HepG2 (cell line): ENCODE measurements around the gene MYL9. TPM values are rescaled to one million over a fixed set of nuclear protein-coding genes. Genes with fewer than 3 reads are reported as not detected.
A peak's percentile ranks its signal among the peaks of the same experiment; 100 is the strongest.

ENCODE experiments used
- CBX1 ChIP-seq: IDR thresholded peaks from one replicate; pipeline ENCODE4 v1.6.1; 2016; ENCODE audit warnings: antibody characterized with exemption, low read depth
- HOXD1 ChIP-seq: sonication (generic); formaldehyde crosslinking; IDR thresholded peaks from 2 replicates; pipeline ENCODE4 v1.5.0; 2020; ENCODE audit warnings: missing genetic modification reagents
- KDM3A ChIP-seq: IDR thresholded peaks from 2 replicates; pipeline ENCODE4 v1.6.1; 2018; ENCODE audit warnings: low read depth, missing compliant biosample characterization
- KLF13 ChIP-seq: sonication (generic); formaldehyde crosslinking; IDR thresholded peaks from 2 replicates; pipeline ENCODE4 v1.4.0; 2020; ENCODE audit warnings: mild to moderate bottlenecking, missing genetic modification reagents
- NCOA2 ChIP-seq: sonication (generic); formaldehyde crosslinking; IDR thresholded peaks from 2 replicates; pipeline ENCODE4 v1.8.0; 2022; ENCODE audit warnings: inconsistent platforms
- NFE2L2 ChIP-seq: fragments of 150-350 bp; IDR thresholded peaks from 2 replicates; pipeline ENCODE4 v1.6.1; 2014; ENCODE audit warnings: low read length
- NR2F2 ChIP-seq: IDR thresholded peaks from 2 replicates; pipeline ENCODE4 v1.6.1; 2012; ENCODE audit warnings: low read depth, inconsistent platforms, borderline replicate concordance
- PRMT3 ChIP-seq: sonication (generic); formaldehyde crosslinking; IDR thresholded peaks from 2 replicates; pipeline ENCODE4 v1.8.1; 2022; ENCODE audit warnings: low read depth, mild to moderate bottlenecking, moderate library complexity, missing genetic modification reagents, borderline replicate concordance
- ZNF230 ChIP-seq: sonication (generic); formaldehyde crosslinking; IDR thresholded peaks from 2 replicates; pipeline ENCODE4 v1.4.0; 2020; ENCODE audit warnings: mild to moderate bottlenecking, missing genetic modification reagents
- ZNF510 ChIP-seq: sonication (generic); formaldehyde crosslinking; IDR thresholded peaks from 2 replicates; pipeline ENCODE4 v1.4.0; 2020; ENCODE audit warnings: low read depth, mild to moderate bottlenecking, missing genetic modification reagents
- ZSCAN21 ChIP-seq: sonication (generic); formaldehyde crosslinking; IDR thresholded peaks from 2 replicates; pipeline ENCODE4 v1.8.0; 2022; ENCODE audit warnings: mild to moderate bottlenecking, missing genetic modification reagents, moderate library complexity, borderline replicate concordance
- polyA plus RNA-seq, 8 experiments: library from polyadenylated mRNA; depleted of rRNA in 3 of 8; stranded (reverse) in 7 of 8; unstranded in 1 of 8; fragments of >200 nt; fragmentation: Illumina TruSeq in 4 of 8; extraction: Trizol in 4 of 8; gene quantifications; 2 replicates each; pipeline versions ENCODE4 v1.2.1 to v1.2.3, GENCODE V29; 2011 to 2016; ENCODE audit warnings: low read depth in 4 of 8, missing spikeins in 1 of 8, mixed read lengths in 1 of 8; ENCODE audit not compliant: insufficient read depth in 1 of 8
- total RNA-seq, 5 experiments: library from RNA; depleted of rRNA; stranded (reverse); fragments of >200 nt; fragmentation: Illumina TruSeq; extraction: Trizol; gene quantifications; 2 replicates each; pipeline ENCODE4 v1.2.3, GENCODE V29; 2016; ENCODE audit warnings: low read depth in 1 of 5
- TF ChIP-seq, protein P1 (sequence below): sonication (generic); formaldehyde crosslinking; IDR thresholded peaks from 2 replicates; pipeline ENCODE4 v1.4.0; 2020; ENCODE audit warnings: missing genetic modification reagents
- TF ChIP-seq, protein P2 (sequence below): sonication (generic); formaldehyde crosslinking; IDR thresholded peaks from 2 replicates; pipeline ENCODE4 v1.5.0; 2020; ENCODE audit warnings: mild to moderate bottlenecking, missing genetic modification reagents, moderate library complexity
- TF ChIP-seq, protein P3 (sequence below): sonication (generic); formaldehyde crosslinking; IDR thresholded peaks from 2 replicates; pipeline ENCODE4 v1.8.0; 2022; ENCODE audit warnings: mild to moderate bottlenecking, missing genetic modification reagents
- TF ChIP-seq, protein P4 (sequence below): sonication (generic); formaldehyde crosslinking; IDR thresholded peaks from 2 replicates; pipeline ENCODE4 v1.4.0; 2020; ENCODE audit warnings: missing genetic modification reagents, mild to moderate bottlenecking, borderline replicate concordance
- TF ChIP-seq, protein P5 (sequence below): IDR thresholded peaks from 2 replicates; pipeline ENCODE4 v1.6.1; 2016; ENCODE audit warnings: missing compliant biosample characterization, missing genetic modification reagents, borderline replicate concordance

The MYL9 gene
- total and polyA plus RNA-seq, 2 of the 13 experiments (the other 11 are each of a cell fraction or from before 2014, with no cell fraction given): 0.87 to 2.2 TPM

DNA sequence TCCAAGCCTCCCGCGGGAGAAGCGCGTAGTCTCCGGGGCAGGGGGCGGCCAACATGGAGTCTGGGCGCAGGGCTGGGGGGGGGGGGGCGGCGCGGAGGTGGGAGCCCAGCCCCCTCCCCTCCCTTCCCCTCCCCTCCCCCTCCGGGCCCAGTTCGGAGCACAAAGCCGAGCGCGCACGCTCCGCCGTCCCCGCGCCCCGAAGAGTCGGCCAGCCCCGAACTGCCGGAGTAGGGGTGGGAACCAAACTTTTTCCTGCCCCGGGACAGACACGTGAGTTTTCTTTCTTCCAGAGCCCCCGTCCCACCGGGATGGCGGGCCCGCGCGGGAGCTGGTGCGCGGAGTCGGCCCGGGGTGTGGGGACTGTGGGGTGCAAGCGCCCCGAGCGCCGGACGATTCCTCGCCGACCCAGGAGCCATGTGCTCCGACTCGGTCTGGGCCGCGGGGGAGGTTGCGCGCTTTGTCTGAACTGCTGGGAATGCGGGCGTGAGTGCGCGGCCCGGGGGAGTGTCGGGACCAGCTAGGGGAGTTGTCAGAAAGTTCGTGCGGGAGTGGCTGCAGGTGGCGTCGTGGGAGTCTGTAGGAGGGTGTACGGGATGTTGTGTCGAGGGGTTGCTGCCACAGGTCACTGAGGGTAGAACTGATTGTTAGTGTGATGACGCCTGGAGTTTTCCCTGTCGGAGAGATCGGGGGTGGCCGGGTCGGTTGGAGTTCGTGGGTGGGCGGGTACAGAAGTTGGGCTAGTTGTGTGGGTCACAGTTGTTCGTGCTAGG, 33.2 kb downstream of the MYL9 start (continued):
- TF ChIP-seq, protein P1, sequence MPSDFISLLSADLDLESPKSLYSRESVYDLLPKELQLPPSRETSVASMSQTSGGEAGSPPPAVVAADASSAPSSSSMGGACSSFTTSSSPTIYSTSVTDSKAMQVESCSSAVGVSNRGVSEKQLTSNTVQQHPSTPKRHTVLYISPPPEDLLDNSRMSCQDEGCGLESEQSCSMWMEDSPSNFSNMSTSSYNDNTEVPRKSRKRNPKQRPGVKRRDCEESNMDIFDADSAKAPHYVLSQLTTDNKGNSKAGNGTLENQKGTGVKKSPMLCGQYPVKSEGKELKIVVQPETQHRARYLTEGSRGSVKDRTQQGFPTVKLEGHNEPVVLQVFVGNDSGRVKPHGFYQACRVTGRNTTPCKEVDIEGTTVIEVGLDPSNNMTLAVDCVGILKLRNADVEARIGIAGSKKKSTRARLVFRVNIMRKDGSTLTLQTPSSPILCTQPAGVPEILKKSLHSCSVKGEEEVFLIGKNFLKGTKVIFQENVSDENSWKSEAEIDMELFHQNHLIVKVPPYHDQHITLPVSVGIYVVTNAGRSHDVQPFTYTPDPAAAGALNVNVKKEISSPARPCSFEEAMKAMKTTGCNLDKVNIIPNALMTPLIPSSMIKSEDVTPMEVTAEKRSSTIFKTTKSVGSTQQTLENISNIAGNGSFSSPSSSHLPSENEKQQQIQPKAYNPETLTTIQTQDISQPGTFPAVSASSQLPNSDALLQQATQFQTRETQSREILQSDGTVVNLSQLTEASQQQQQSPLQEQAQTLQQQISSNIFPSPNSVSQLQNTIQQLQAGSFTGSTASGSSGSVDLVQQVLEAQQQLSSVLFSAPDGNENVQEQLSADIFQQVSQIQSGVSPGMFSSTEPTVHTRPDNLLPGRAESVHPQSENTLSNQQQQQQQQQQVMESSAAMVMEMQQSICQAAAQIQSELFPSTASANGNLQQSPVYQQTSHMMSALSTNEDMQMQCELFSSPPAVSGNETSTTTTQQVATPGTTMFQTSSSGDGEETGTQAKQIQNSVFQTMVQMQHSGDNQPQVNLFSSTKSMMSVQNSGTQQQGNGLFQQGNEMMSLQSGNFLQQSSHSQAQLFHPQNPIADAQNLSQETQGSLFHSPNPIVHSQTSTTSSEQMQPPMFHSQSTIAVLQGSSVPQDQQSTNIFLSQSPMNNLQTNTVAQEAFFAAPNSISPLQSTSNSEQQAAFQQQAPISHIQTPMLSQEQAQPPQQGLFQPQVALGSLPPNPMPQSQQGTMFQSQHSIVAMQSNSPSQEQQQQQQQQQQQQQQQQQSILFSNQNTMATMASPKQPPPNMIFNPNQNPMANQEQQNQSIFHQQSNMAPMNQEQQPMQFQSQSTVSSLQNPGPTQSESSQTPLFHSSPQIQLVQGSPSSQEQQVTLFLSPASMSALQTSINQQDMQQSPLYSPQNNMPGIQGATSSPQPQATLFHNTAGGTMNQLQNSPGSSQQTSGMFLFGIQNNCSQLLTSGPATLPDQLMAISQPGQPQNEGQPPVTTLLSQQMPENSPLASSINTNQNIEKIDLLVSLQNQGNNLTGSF: no peak
- TF ChIP-seq ZNF510 (CRISPR knock-in tag): 0 out of 2 replicates have a peak, but pooled peaks have one; percentile 68
- TF ChIP-seq, protein P2, sequence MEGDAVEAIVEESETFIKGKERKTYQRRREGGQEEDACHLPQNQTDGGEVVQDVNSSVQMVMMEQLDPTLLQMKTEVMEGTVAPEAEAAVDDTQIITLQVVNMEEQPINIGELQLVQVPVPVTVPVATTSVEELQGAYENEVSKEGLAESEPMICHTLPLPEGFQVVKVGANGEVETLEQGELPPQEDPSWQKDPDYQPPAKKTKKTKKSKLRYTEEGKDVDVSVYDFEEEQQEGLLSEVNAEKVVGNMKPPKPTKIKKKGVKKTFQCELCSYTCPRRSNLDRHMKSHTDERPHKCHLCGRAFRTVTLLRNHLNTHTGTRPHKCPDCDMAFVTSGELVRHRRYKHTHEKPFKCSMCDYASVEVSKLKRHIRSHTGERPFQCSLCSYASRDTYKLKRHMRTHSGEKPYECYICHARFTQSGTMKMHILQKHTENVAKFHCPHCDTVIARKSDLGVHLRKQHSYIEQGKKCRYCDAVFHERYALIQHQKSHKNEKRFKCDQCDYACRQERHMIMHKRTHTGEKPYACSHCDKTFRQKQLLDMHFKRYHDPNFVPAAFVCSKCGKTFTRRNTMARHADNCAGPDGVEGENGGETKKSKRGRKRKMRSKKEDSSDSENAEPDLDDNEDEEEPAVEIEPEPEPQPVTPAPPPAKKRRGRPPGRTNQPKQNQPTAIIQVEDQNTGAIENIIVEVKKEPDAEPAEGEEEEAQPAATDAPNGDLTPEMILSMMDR (CRISPR knock-in tag): peak; percentile 54; the same call in 1 of the 2 replicates
- TF ChIP-seq, protein P3, sequence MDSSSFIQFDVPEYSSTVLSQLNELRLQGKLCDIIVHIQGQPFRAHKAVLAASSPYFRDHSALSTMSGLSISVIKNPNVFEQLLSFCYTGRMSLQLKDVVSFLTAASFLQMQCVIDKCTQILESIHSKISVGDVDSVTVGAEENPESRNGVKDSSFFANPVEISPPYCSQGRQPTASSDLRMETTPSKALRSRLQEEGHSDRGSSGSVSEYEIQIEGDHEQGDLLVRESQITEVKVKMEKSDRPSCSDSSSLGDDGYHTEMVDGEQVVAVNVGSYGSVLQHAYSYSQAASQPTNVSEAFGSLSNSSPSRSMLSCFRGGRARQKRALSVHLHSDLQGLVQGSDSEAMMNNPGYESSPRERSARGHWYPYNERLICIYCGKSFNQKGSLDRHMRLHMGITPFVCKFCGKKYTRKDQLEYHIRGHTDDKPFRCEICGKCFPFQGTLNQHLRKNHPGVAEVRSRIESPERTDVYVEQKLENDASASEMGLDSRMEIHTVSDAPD (CRISPR knock-in tag): no peak
- TF ChIP-seq, protein P4, sequence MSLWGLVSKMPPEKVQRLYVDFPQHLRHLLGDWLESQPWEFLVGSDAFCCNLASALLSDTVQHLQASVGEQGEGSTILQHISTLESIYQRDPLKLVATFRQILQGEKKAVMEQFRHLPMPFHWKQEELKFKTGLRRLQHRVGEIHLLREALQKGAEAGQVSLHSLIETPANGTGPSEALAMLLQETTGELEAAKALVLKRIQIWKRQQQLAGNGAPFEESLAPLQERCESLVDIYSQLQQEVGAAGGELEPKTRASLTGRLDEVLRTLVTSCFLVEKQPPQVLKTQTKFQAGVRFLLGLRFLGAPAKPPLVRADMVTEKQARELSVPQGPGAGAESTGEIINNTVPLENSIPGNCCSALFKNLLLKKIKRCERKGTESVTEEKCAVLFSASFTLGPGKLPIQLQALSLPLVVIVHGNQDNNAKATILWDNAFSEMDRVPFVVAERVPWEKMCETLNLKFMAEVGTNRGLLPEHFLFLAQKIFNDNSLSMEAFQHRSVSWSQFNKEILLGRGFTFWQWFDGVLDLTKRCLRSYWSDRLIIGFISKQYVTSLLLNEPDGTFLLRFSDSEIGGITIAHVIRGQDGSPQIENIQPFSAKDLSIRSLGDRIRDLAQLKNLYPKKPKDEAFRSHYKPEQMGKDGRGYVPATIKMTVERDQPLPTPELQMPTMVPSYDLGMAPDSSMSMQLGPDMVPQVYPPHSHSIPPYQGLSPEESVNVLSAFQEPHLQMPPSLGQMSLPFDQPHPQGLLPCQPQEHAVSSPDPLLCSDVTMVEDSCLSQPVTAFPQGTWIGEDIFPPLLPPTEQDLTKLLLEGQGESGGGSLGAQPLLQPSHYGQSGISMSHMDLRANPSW (CRISPR knock-in tag): no peak; the same call in 1 of the 2 replicates
- 0 out of 2 replicates have a peak, but pooled peaks have one; percentile 22 for TF ChIP-seq NR2F2
- peak; percentile 80 for TF ChIP-seq ZNF230 (CRISPR knock-in tag)
- no peak for TF ChIP-seq NFE2L2
- no peak for TF ChIP-seq PRMT3
- TF ChIP-seq ZSCAN21 (CRISPR knock-in tag): peak; percentile 42; the same call in 1 of the 2 replicates
- no peak for TF ChIP-seq CBX1
- TF ChIP-seq KDM3A (CRISPR knock-in tag): peak; percentile 65; the same call in 1 of the 2 replicates
- TF ChIP-seq HOXD1 (CRISPR knock-in tag): 0 out of 2 replicates have a peak, but pooled peaks have one; percentile 25
- TF ChIP-seq NCOA2 (CRISPR knock-in tag): 0 out of 2 replicates have a peak, but pooled peaks have one; percentile 7
- peak; percentile 49; the same call in 1 of the 2 replicates for TF ChIP-seq KLF13
- TF ChIP-seq, protein P5, sequence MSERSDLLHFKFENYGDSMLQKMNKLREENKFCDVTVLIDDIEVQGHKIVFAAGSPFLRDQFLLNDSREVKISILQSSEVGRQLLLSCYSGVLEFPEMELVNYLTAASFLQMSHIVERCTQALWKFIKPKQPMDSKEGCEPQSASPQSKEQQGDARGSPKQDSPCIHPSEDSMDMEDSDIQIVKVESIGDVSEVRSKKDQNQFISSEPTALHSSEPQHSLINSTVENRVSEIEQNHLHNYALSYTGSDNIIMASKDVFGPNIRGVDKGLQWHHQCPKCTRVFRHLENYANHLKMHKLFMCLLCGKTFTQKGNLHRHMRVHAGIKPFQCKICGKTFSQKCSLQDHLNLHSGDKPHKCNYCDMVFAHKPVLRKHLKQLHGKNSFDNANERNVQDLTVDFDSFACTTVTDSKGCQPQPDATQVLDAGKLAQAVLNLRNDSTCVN (CRISPR knock-in tag): peak; percentile 75; the same call in 1 of the 2 replicates
